Gastrocnemius medialis (tissue), 4 donors: Measurements from ENCODE around the gene ADCY2. TPM values are rescaled to one million over a fixed set of nuclear protein-coding genes. Genes with fewer than 3 reads are reported as not detected.

Experiments
- ATAC-seq, 2 donors: fragments of 150-250 bp; one replicate each; pipeline ENCODE4 v1.9.1; 2016
- DNase-seq, 2 donors: peaks; one replicate each; pipeline ENCODE4 v3.0.0-alpha.2; 2019
- H3K27ac ChIP-seq, 4 donors: fragments of 200-600 bp; sonication (generic); 1 replicate in 1 of 4; 2 replicates in 3 of 4; pipeline ENCODE4 v1.5.1; 2016 to 2018; ENCODE audit warnings: mild to moderate bottlenecking in 2 of 4, moderate library complexity in 1 of 4
- H3K27me3 ChIP-seq, 3 donors: fragments of 200-600 bp; sonication (generic) in 2 of 3; 1 replicate in 1 of 3; 2 replicates in 2 of 3; pipeline versions ENCODE4 v1.5.1 to v1.6.0; 2016 to 2019; ENCODE audit warnings: mild to moderate bottlenecking in 1 of 3, moderate library complexity in 1 of 3
- H3K36me3 ChIP-seq, 2 donors: fragments of 200-600 bp; sonication (generic) in 1 of 2; one replicate each; pipeline ENCODE4 v1.5.1; 2017 to 2018
- H3K4me1 ChIP-seq, 2 donors: fragments of 200-600 bp; sonication (generic) in 1 of 2; one replicate each; pipeline ENCODE4 v1.5.1; 2016 to 2017; ENCODE audit warnings: mild to moderate bottlenecking in 2 of 2
- H3K4me3 ChIP-seq, 4 donors: fragments of 200-600 bp; sonication (generic) in 3 of 4; 1 replicate in 1 of 4; 2 replicates in 3 of 4; pipeline ENCODE4 v1.5.1; 2016 to 2019; ENCODE audit warnings: mild to moderate bottlenecking in 2 of 4
- H3K9me3 ChIP-seq, 3 donors: fragments of 200-600 bp; sonication (generic) in 2 of 3; 1 replicate in 1 of 3; 2 replicates in 2 of 3; pipeline ENCODE4 v1.5.1; 2016 to 2019
- POLR2A ChIP-seq, 2 donors: fragments of 450-650 bp; IDR thresholded peaks; one replicate each; pipeline ENCODE4 v1.6.1; 2017; ENCODE audit warnings: antibody characterized with exemption in 2 of 2, mild to moderate bottlenecking in 2 of 2, moderate library complexity in 2 of 2
- in situ Hi-C, 4 donors: fragments of 200-750 bp; cut with MboI; loops; one replicate each; pipeline versions ENCODE4 v1.15.0 to v1.8.0; 2017; ENCODE audit warnings: low sequenced_read_pairs in 4 of 4
- intact Hi-C: fragments of 100-400 bp; cut with DNase I; formaldehyde crosslinking; loops from one replicate; pipeline ENCODE4 v1.15.1; 2023; ENCODE audit warnings: low total_unique reads
- total RNA-seq, 4 donors: library from RNA; depleted of rRNA; stranded (reverse); fragments of >200 nt; gene quantifications; one replicate each; pipeline versions ENCODE4 v1.1.0 to v1.2.3, GENCODE V29; 2016
- TF ChIP-seq, protein P1 (sequence below), 5 experiments: fragments of 450-650 bp in 3 of 5; fragments of 200-600 bp in 2 of 5; sonication (generic) in 2 of 5; IDR thresholded peaks in 4 of 5; conservative IDR thresholded peaks in 1 of 5; 1 replicate in 4 of 5; 2 replicates in 1 of 5; pipeline ENCODE4 v1.5.1; 2016 to 2019; ENCODE audit warnings: antibody characterized with exemption in 5 of 5, mild to moderate bottlenecking in 3 of 5, moderate library complexity in 3 of 5

Gene ADCY2
- total RNA-seq, 4 donors from 2014 or later = 24.3 to 50.1 (median 36.5) TPM

GRCh38 chr5:7363067-7363677 is 32.8 kb upstream of the ADCY2 start:
- DNase-seq (no peak), ATAC-seq (no peak)
- TF ChIP-seq, protein P1, sequence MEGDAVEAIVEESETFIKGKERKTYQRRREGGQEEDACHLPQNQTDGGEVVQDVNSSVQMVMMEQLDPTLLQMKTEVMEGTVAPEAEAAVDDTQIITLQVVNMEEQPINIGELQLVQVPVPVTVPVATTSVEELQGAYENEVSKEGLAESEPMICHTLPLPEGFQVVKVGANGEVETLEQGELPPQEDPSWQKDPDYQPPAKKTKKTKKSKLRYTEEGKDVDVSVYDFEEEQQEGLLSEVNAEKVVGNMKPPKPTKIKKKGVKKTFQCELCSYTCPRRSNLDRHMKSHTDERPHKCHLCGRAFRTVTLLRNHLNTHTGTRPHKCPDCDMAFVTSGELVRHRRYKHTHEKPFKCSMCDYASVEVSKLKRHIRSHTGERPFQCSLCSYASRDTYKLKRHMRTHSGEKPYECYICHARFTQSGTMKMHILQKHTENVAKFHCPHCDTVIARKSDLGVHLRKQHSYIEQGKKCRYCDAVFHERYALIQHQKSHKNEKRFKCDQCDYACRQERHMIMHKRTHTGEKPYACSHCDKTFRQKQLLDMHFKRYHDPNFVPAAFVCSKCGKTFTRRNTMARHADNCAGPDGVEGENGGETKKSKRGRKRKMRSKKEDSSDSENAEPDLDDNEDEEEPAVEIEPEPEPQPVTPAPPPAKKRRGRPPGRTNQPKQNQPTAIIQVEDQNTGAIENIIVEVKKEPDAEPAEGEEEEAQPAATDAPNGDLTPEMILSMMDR (IDR thresholded peaks at IDR 0.05 in 4 of 5, conservative IDR thresholded peaks at IDR 0.05 in 1 of 5) = no peak
- TF ChIP-seq POLR2A (IDR thresholded peaks at IDR 0.05) = no peak
- H3K27ac ChIP-seq = no peak overlapping the region
- no peaks in the 10 kb centered on the region for H3K27me3 ChIP-seq
- H3K4me3 ChIP-seq = no peak overlapping the region
- in situ Hi-C loops = no loop called here
- H3K36me3 ChIP-seq = no peaks in the 10 kb centered on the region
- intact Hi-C loops = no loop called here
- H3K4me1 ChIP-seq = no peaks in the 10 kb centered on the region
- H3K9me3 ChIP-seq = no peaks in the 10 kb centered on the region

GRCh38 chr5:7364226-7364875 is 31.6 kb upstream of the ADCY2 start:
- H3K9me3 ChIP-seq = no peaks in the 10 kb centered on the region
- H3K4me3 ChIP-seq = no peak overlapping the region
- H3K27ac ChIP-seq = no peak overlapping the region
- in situ Hi-C loops (no loop called here), intact Hi-C loops (no loop called here)
- DNase-seq (no peak), ATAC-seq (no peak)
- no peaks in the 10 kb centered on the region for H3K36me3 ChIP-seq
- H3K4me1 ChIP-seq = no peaks in the 10 kb centered on the region
- no peaks in the 10 kb centered on the region for H3K27me3 ChIP-seq
- TF ChIP-seq, protein P1 (IDR thresholded peaks at IDR 0.05 in 4 of 5, conservative IDR thresholded peaks at IDR 0.05 in 1 of 5) = no peak
- TF ChIP-seq POLR2A (IDR thresholded peaks at IDR 0.05) = no peak

- intact Hi-C loops (no loop called here), in situ Hi-C loops (no loop called here)
- Histone ChIP-seq H3K27ac (no peak overlapping the region), H3K9me3 (no peaks in the 10 kb centered on the region), H3K4me1 (no peaks in the 10 kb centered on the region), H3K36me3 (no peaks in the 10 kb centered on the region), H3K4me3 (no peak overlapping the region), H3K27me3 (no peaks in the 10 kb centered on the region)
- ATAC-seq = no peak
- DNase-seq = no peak
- TF ChIP-seq, protein P1 (IDR thresholded peaks at IDR 0.05 in 4 of 5, conservative IDR thresholded peaks at IDR 0.05 in 1 of 5) = no peak
These were observed 28.2 kb upstream of the ADCY2 start for GRCh38 chr5:7367780-7368179.

- no peaks in the 10 kb centered on the region for H3K4me1 ChIP-seq
- no peaks in the 10 kb centered on the region for H3K36me3 ChIP-seq
- DNase-seq = no peak
- no peaks in the 10 kb centered on the region for H3K27me3 ChIP-seq
- no peak overlapping the region for H3K4me3 ChIP-seq
- H3K9me3 ChIP-seq = no peaks in the 10 kb centered on the region
- TF ChIP-seq, protein P1 (IDR thresholded peaks at IDR 0.05 in 4 of 5, conservative IDR thresholded peaks at IDR 0.05 in 1 of 5) = no peak
- TF ChIP-seq POLR2A (IDR thresholded peaks at IDR 0.05) = no peak
- H3K27ac ChIP-seq = no peak overlapping the region
- in situ Hi-C loops (no loop called here), intact Hi-C loops (no loop called here)
- no peak for ATAC-seq
These were observed 23.5 kb upstream of the ADCY2 start for GRCh38 chr5:7372399-7372798.
